Posterior vena cava (tissue), 2 donors: ENCODE results near the gene PDE3B. TPM values are rescaled to one million over a fixed set of nuclear protein-coding genes. Genes with fewer than 3 reads are reported as not detected.

Experiments
- DNase-seq: peaks from one replicate; pipeline ENCODE4 v3.0.0-alpha.2; 2020; ENCODE audit warnings: low spot score
- intact Hi-C, 2 donors: fragments of 100-400 bp; cut with DNase I; formaldehyde crosslinking; loops; one replicate each; pipeline versions ENCODE4 v1.14.1 to v1.14.2; 2022 to 2023
- total RNA-seq, 2 donors: library from RNA; stranded (reverse); fragmentation: NEBNext Ultra II Directional; extraction: Animal tissue kit (Norgen Biotek cat#: 25700); gene quantifications; one replicate each; pipeline ENCODE4 v1.2.1, GENCODE V29; 2021
- donor health status: DM: yes; HTN: yes; CAD: no.
- donor health status: DM: yes; HTN: yes; CAD: no.

PDE3B gene
- total RNA-seq, 2 donors from 2014 or later, result 2.1 to 2.8 TPM

GRCh38 chr11:14898906-14899305 is 255.3 kb downstream of the PDE3B start:
- intact Hi-C loops, result no loop called here
- no peak for DNase-seq

- no peak for DNase-seq
- intact Hi-C loops, result no loop called here
Observed at GRCh38 chr11:14902650-14903350, 259.2 kb downstream of the PDE3B start.

GRCh38 chr11:14904745-14905103 is 261.1 kb downstream of the PDE3B start:
- peak; percentile 96 for DNase-seq
- intact Hi-C loops, result no loop called here

GRCh38 chr11:14905104-14906033 is 261.8 kb downstream of the PDE3B start:
- intact Hi-C loops, result no loop called here
- peak; percentile 81 for DNase-seq

GRCh38 chr11:14906578-14906977 is 263.0 kb downstream of the PDE3B start:
- intact Hi-C loops, result no loop called here
- DNase-seq, result no peak

- intact Hi-C loops, result no loop called here
- DNase-seq, result no peak
Observed at GRCh38 chr11:14906993-14907392, 263.4 kb downstream of the PDE3B start.

GRCh38 chr11:14907411-14908213 is 264.0 kb downstream of the PDE3B start:
- DNase-seq, result peak; percentile 93
- intact Hi-C loops, result no loop called here

GRCh38 chr11:14908214-14908880 is 264.7 kb downstream of the PDE3B start:
- intact Hi-C loops, result no loop called here
- DNase-seq, result no peak

- DNase-seq, result no peak
- intact Hi-C loops, result no loop called here
Observed at GRCh38 chr11:14914536-14914935, 270.9 kb downstream of the PDE3B start.

GRCh38 chr11:14916403-14916802 is 272.8 kb downstream of the PDE3B start:
- intact Hi-C loops, result no loop called here
- no peak for DNase-seq

Other genes starting within 250 kb of the PDE3B start
- 100 to 1,000 TPM; 103 to 113 TPM for gene COPB1, start 144.0 kb upstream of the PDE3B start, total RNA-seq
- gene PSMA1, start 123.4 kb upstream of the PDE3B start, total RNA-seq, result 100 to 1,000 TPM; 112 to 140 TPM
- gene CYP2R1, start 248.4 kb downstream of the PDE3B start, total RNA-seq, result 10 to 100 TPM in 1 of 2 donors, 1 to 10 TPM in 1; 9.2 to 14.8 TPM